Measurements from ENCODE around the gene GSPT1. TPM values are rescaled to one million over a fixed set of nuclear protein-coding genes. Genes with fewer than 3 reads are reported as not detected.
A peak's percentile ranks its signal among the peaks of the same experiment; 100 is the strongest.

Gene GSPT1
- total and polyA plus RNA-seq, 9 of the 15 experiments (the other 6 are each of a cell fraction or from before 2014, with no cell fraction given) = 63.8 to 269 (median 148) TPM

DNA sequence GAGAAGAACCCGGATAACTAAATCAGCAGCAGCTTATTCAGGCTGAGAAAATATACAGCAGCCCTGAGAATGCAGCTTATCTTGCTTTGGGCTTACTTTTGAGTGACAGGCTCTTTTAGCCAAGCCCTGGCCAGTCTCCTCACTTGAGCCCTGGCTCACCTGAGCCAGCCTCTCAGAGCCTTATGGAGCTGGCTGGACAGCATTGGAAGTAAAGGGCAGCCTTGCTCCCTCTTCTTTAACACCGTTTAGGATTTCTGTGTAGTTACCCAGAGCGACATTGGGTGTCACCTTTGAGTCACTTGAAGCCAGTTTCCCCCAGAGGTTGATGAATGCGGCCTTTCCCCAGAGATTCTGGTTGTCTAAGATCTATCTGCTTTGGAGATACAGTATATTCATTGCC is 33.8 kb upstream of the GSPT1 start:
- Histone ChIP-seq H3K4me1 (replicated peaks in 1 of 2; ENCODE audit: control insufficient read depth in 2 of 2, insufficient read depth in 2 of 2, low read length in 2 of 2) (no peaks in the 10 kb centered on the region; a peak in 3 of 5 replicates), H4K20me1 (replicated peaks; ENCODE audit: control insufficient read depth, insufficient read depth, low read length) (no peaks in the 10 kb centered on the region), H3K9me3 (replicated peaks; ENCODE audit: control insufficient read depth, insufficient read depth, low read depth, low read length) (no peaks in the 10 kb centered on the region), H3K27ac (ENCODE audit: extremely low read depth, low read depth, low read length) (no peak overlapping the region), H3K4me3 (no peak overlapping the region), H3K9me1 (ENCODE audit: control insufficient read depth, insufficient read depth, low read length) (no peaks in the 10 kb centered on the region), H3K79me2 (ENCODE audit: control insufficient read depth, insufficient read depth, low read length) (no peaks in the 10 kb centered on the region), H3K27me3 (ENCODE audit: control insufficient read depth in 2 of 2, insufficient read depth in 2 of 2, low read length in 2 of 2) (peaks cover 4 to 8% of the 10 kb centered on the region in 2 experiments; a peak in 3 of 5 replicates), H3K36me3 (ENCODE audit: control insufficient read depth, insufficient read depth, low read length) (no peaks in the 10 kb centered on the region), H3K9ac (ENCODE audit: insufficient read depth in 1 of 2, low read depth in 2 of 2, low read length in 2 of 2) (no peak overlapping the region), H3K4me2 (ENCODE audit: insufficient read depth, low read length) (no peak overlapping the region), H2AFZ (ENCODE audit: low read depth, low read length) (no peak overlapping the region)
- peak; percentile 96 for ATAC-seq
- intact Hi-C loops (cut with micrococcal nuclease) (loop anchor here (1.0 kb wide), 1 partner anchor 119 kb away; no protein-coding TSS in a partner anchor), in situ Hi-C loops (cut with MboI) (no loop called here)
- WGBS (ENCODE audit: insufficient coverage, low coverage, missing lambda C conversion rate) = 8% methylated on average over 4 of the region's 4 CpGs
- FAIRE-seq = peak; percentile 87
- ChIA-PET POLR2A (interaction anchor here (0.6 to 1.3 kb wide), 4 partner anchors 8 to 146 kb away, joined by 3 to 6 read pairs (median 4); no protein-coding TSS in a partner anchor), CTCF (ENCODE audit: low intra/inter-chr PET ratio) (interaction anchor here (0.7 to 2.1 kb wide), 4 partner anchors 28 to 146 kb away, joined by 3 to 34 read pairs (median 4); partner anchors contain the start of gene SNX29)
- BruUV-seq (replicated peaks) = no TSS peak
- DNase-seq (ENCODE audit: extremely low read depth in 1 of 4, low spot score in 3 of 4) = peak; percentile 44 to 74 (median 52)
- TF ChIP-seq ZNF282 (CRISPR knock-in tag; IDR thresholded peaks at IDR 0.05) (no peak), CBFB (CRISPR knock-in tag; IDR thresholded peaks at IDR 0.05) (no peak), RHOXF2B (CRISPR knock-in tag; conservative IDR thresholded peaks at IDR 0.05) (no peak), ARID2 (IDR thresholded peaks at IDR 0.05) (0 out of 2 replicates have a peak, but pooled peaks have one; percentile 42), FOXA1 (IDR thresholded peaks at IDR 0.05; ENCODE audit: borderline replicate concordance) (no peak), ZNF311 (CRISPR knock-in tag; IDR thresholded peaks at IDR 0.05) (no peak), MEF2D (tag; conservative IDR thresholded peaks at IDR 0.05; ENCODE audit: low read depth) (no peak), TEAD4 (IDR thresholded peaks at IDR 0.05; ENCODE audit: low read length) (no peak), TEAD4 (CRISPR knock-in tag; IDR thresholded peaks at IDR 0.05; ENCODE audit: borderline replicate concordance) (no peak), BDP1 (IDR thresholded peaks at IDR 0.05; ENCODE audit: insufficient read depth, insufficient read length) (no peak)
- TF ChIP-seq, protein P1, sequence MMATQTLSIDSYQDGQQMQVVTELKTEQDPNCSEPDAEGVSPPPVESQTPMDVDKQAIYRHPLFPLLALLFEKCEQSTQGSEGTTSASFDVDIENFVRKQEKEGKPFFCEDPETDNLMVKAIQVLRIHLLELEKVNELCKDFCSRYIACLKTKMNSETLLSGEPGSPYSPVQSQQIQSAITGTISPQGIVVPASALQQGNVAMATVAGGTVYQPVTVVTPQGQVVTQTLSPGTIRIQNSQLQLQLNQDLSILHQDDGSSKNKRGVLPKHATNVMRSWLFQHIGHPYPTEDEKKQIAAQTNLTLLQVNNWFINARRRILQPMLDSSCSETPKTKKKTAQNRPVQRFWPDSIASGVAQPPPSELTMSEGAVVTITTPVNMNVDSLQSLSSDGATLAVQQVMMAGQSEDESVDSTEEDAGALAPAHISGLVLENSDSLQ (IDR thresholded peaks at IDR 0.05) = peak; percentile 72
- TF ChIP-seq, protein P2, sequence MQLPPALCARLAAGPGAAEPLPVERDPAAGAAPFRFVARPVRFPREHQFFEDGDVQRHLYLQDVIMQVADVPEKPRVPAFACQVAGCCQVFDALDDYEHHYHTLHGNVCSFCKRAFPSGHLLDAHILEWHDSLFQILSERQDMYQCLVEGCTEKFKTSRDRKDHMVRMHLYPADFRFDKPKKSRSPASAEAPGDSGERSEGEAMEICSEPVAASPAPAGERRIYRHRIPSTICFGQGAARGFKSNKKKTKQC (CRISPR knock-in tag; IDR thresholded peaks at IDR 0.05) = no peak
- TF ChIP-seq, protein P3, sequence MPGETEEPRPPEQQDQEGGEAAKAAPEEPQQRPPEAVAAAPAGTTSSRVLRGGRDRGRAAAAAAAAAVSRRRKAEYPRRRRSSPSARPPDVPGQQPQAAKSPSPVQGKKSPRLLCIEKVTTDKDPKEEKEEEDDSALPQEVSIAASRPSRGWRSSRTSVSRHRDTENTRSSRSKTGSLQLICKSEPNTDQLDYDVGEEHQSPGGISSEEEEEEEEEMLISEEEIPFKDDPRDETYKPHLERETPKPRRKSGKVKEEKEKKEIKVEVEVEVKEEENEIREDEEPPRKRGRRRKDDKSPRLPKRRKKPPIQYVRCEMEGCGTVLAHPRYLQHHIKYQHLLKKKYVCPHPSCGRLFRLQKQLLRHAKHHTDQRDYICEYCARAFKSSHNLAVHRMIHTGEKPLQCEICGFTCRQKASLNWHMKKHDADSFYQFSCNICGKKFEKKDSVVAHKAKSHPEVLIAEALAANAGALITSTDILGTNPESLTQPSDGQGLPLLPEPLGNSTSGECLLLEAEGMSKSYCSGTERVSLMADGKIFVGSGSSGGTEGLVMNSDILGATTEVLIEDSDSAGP (CRISPR knock-in tag; IDR thresholded peaks at IDR 0.05) = no peak
- TF ChIP-seq, protein P4, sequence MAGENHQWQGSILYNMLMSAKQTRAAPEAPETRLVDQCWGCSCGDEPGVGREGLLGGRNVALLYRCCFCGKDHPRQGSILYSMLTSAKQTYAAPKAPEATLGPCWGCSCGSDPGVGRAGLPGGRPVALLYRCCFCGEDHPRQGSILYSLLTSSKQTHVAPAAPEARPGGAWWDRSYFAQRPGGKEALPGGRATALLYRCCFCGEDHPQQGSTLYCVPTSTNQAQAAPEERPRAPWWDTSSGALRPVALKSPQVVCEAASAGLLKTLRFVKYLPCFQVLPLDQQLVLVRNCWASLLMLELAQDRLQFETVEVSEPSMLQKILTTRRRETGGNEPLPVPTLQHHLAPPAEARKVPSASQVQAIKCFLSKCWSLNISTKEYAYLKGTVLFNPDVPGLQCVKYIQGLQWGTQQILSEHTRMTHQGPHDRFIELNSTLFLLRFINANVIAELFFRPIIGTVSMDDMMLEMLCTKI (IDR thresholded peaks at IDR 0.05; ENCODE audit: partially characterized antibody) = no peak
- TF ChIP-seq, protein P5, sequence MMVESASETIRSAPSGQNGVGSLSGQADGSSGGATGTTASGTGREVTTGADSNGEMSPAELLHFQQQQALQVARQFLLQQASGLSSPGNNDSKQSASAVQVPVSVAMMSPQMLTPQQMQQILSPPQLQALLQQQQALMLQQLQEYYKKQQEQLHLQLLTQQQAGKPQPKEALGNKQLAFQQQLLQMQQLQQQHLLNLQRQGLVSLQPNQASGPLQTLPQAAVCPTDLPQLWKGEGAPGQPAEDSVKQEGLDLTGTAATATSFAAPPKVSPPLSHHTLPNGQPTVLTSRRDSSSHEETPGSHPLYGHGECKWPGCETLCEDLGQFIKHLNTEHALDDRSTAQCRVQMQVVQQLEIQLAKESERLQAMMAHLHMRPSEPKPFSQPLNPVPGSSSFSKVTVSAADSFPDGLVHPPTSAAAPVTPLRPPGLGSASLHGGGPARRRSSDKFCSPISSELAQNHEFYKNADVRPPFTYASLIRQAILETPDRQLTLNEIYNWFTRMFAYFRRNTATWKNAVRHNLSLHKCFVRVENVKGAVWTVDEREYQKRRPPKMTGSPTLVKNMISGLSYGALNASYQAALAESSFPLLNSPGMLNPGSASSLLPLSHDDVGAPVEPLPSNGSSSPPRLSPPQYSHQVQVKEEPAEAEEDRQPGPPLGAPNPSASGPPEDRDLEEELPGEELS (CRISPR knock-in tag; IDR thresholded peaks at IDR 0.05; ENCODE audit: borderline replicate concordance) = no peak

Data from K562 (cell line).